GM19351 (cell line): ENCODE results near the gene NUTM2D.
"Not testable (repeated sequence)": the region's sequence is repeated elsewhere in the genome, so short reads cannot be mapped to it uniquely, and the experiment has no call there.

ENCODE experiments used
- ATAC-seq: cut with Tn5 transposase; IDR thresholded peaks from one replicate; pipeline ENCODE4 v1.9.1; 2021; ENCODE audit warnings: mild to moderate bottlenecking, moderate library complexity; ENCODE audit not compliant: unreplicated experiment

Gene NUTM2D

DNA sequence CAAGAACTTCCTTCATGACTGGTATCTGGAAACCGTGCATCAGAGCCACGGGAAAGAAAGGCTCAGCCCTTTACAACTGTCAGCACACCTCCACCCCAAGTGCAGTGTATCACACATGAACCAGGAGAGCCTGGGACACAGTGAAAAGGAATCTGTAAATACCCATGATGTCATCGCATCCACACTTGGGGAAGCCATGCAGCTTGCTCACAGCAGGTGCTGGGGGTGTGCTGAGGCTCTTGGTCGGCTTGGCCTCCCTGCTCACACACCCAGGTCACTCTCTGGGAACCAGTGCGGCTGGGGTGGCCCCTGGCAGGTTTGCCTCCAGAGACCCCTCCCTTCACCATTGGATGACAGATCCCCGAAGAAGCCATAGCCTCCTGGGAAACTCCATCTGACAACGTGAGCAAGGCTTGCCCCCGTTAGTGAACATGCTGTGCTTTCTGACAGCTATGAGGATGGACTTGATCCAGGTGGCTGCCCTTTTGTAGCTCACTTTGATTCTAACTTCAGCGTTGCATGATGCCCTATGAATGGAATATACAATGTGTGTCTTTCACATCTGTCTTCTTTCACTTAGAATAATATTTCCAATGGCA, 12.1 kb downstream of the NUTM2D start:
- not testable (repeated sequence) for ATAC-seq

DNA sequence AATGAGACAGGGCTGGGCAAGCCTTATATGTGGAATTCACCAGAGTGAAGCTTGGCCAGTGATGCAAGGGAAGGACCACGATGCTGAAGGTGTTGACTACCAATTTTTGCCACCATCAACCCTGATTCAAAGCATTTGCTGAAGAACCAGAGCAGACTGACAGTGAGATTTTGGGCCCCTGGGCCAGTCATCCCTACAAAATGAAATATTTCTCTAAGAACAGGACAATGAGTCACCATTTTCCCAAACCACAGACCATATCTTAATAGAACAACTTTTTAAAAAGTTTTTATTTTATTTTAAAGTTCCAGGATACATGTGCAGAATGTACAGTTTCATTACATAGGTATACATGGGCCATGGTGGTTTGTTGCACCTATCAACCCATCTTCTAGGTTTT, 16.5 kb downstream of the NUTM2D start:
- ATAC-seq, result not testable (repeated sequence)

DNA sequence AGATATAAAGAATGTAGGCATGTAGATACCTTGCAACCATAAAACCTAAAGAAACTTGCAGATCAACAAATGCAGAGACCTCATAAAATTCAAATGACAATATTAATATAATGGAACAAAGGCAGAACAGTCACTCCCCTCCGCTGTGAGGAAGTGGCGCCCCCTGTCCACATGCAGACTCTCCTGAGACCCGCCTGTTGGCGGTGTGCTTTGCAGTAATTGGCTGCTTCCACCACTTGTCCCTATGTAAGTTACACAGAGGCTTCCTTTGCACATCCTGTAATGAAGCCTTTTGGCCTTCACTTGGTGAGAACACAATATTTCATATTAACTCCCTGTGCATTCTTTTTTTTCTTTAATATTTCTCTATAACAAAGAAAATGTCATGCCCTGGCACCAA, 21.6 kb downstream of the NUTM2D start:
- not testable (repeated sequence) for ATAC-seq

DNA sequence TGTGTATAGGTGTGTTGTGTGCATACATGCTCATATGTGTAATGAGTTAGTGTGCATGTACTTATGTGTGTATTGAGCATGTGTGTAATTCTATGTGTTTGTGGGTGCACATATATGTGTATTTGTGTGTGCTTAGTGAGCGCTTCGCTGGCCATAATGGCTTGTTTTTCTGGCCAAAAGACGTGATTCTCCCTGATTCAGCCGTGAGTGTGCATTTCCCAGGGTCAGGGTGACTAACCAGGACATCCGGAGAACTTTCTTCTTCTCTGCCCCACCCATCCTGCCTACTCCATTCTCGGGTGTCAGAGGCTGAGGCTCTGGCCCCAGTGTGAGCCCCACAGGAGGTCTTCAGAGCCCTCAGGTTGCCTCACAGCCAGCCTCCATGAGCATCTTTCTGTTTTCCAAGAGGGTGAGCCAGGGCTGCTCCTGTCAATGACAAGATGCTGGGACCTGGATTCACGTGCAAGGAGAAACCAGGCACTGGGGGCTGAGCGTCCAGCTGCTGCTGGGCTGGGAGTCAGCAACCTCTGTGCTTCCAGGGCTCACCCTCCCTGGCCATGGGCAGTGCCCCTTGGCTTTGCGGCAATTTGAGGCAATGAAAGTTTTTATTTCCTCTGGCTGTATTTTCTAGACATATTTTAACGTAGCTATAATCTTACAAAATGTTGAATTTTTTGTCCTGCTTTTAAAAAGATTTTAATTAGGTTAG, 25.8 kb downstream of the NUTM2D start:
- ATAC-seq, result not testable (repeated sequence)

DNA sequence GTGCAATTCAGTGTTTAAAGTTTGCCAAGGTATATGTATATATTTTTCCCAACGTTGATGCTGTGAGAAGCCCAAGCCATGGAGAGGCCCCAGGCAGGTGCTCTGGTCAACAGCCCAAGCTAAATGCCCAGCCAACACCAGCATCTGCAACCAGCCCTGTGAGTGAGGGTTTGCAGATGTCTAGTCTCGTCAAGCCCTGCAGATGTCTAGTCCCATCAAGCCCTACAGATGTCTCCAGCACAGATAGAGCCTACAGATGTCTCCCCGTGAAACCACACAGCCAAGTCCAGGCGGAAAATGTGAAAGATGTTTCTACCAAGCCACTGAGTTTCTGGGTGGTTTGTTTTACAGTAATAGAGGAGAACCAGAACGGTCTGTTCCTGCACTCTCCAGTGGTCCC, 26.7 kb downstream of the NUTM2D start:
- not testable (repeated sequence) for ATAC-seq

DNA sequence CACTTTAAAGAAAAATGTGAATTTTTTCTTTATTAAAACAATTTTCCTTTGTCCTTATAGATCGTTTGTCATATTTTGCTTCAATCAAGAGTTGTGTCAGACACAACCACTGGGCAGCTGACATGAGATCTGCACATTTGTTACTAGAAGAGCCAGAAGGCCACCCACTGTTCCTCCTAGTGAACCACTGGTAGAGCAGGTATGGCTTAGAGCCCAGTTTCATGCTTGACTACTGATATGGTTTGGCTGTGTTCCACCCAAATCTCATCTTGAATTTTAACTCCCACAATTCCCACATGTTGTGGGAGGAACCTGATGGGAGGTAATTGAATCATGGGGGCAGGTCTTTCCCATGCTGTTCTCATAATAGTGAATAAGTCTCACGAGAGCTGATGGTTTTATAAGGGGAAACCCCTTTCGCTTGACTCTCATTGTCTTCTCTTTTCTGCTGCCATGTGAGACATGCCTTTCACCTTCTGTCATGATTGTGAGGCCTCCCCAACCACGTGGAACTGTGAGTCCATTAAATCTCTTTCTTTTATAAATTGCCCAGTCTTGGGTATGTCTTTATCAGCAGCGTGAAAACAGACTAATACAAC, 28.3 kb downstream of the NUTM2D start:
- not testable (repeated sequence) for ATAC-seq

DNA sequence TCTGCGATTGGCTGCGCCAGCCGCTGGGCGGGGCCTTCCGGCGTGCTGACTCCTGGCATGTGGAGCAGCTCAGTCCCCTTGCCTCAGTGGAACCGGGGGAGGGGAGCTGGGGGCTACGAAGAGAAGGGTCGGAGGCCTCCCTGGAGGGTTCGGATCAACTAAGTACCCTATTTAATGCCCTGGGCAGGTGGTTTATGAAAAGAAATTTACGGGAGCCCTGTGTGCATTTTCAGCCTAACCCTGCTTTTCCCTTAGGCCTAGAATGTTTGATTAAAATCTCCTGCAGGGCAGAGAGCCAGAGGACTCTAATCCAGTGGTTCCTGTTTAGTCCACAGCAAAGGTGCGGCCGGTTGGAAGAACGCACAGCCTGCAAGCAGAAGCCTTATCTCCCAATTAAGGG, 33.8 kb downstream of the NUTM2D start:
- ATAC-seq, result not testable (repeated sequence)

DNA sequence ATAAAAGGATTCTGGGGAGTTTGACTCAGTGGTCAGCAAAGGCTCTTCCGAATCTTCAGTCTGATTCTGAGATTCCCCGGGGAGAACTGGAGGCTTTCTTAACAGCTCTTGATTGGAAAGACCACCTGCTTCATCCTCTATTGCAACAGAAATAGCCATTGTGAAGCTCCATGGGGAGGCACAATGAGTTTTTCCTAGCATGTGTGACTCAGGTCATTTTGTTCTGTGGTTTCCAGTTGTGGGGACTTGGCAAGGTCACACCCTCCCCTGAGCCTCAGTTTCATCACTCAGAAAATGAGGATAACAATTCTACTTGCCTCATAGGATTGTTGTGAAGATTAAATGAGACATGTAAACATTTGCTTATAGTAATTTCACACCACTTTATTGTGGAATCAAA, 38.7 kb downstream of the NUTM2D start:
- ATAC-seq, result not testable (repeated sequence)

DNA sequence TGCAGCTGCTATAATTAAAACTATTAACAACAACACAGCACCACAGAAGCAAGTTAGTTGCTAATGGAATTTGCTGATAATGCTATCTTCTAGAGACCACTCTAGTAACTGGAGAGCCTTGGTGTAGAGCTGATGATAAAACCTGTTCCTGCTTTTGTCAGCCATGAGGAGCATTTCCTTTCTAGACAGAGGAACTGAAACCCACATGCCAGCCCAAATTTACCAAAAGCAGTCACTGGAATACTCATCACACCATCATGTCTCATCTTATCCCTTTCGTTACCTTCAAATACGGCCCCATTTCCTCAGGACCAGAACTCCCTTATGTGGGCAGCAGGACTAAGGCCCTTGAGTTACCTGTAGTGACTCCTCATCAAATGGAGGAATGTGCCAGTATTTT, 40.9 kb downstream of the NUTM2D start:
- peak; percentile 44 for ATAC-seq

DNA sequence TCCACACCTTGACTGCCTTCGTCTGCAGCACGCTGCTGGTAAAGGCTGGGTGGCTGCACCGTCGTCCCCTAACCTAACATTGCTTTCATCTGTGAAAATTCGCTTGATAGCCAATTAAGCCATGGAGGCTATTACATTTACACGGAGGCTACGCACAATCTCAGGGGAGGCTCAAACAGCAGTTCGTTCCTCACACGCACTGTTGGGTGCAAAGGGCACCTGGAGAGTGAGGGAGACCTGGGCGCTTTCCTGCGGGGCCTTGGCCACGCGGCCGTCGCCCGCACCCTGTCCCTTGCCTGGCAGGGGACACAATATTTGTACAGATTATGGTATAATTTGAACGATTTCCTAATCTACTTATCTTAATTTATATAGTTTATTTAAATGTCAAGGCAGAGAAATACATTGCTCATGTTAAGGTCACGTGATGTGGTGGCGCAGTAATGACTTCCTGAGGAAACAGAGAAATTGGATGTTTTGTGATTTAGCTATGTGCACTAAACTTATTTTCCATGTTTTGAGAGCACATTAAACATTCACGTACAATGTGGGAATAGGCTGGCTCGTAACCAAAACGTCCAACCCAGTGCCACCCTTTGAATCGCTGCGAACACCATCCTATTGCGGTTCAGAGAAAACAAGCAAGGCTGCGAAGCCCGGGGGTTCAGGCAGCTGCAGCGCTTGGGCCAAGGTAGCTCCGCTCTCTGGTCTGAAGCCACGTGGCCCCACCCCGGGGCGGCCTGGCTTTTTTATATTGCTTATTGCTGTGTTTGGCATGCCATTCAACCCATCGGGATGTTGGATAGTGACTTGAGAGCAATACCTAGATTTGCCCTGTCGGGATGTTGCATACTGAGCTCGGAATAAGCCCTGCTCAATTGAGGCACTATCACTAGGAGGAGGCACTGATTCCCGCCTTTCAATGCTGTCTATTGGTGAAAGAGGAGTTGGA, 50.2 kb downstream of the NUTM2D start:
- ATAC-seq, result not testable (repeated sequence)

DNA sequence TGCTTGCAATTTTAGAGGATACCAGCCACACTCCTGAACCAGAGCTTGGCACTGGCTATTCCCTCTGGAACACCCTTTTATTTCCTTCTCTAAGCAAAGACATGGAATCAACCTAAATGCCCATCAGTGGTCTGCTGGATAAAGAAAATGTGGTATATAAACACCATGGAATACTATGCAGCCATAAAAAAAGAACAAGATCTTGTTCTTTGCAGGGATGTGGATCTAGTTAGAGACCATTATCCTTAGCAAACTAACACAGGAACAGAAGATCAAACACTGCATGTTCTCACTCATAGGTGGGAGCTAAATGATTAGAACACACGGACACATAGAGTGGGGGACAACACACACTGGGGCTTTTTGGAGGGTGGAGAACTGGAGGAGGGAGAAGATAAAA, 56.4 kb downstream of the NUTM2D start:
- not testable (repeated sequence) for ATAC-seq
